Measurements from ENCODE around the gene CLK3.

DNA sequence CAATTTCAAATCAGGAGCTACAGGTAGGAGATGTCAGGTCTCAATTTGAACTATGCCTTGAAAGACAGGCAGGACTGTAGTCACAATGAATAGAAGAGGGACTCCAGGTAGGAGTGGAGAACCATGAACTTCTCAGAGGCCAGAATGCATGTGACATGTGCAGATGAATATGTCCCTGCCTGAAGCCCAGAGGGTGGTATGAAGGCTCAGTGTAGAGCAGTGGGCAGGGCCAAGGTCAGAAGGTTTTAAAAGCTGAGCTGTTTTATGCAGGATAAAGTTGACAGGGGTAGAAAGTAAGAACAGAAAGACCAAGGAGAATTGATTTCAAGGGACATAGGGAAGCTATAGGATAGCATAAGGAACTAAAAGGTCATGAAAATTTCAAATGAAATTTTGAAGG, 30.8 kb downstream of the CLK3 start:
- TF ChIP-seq, protein P1, sequence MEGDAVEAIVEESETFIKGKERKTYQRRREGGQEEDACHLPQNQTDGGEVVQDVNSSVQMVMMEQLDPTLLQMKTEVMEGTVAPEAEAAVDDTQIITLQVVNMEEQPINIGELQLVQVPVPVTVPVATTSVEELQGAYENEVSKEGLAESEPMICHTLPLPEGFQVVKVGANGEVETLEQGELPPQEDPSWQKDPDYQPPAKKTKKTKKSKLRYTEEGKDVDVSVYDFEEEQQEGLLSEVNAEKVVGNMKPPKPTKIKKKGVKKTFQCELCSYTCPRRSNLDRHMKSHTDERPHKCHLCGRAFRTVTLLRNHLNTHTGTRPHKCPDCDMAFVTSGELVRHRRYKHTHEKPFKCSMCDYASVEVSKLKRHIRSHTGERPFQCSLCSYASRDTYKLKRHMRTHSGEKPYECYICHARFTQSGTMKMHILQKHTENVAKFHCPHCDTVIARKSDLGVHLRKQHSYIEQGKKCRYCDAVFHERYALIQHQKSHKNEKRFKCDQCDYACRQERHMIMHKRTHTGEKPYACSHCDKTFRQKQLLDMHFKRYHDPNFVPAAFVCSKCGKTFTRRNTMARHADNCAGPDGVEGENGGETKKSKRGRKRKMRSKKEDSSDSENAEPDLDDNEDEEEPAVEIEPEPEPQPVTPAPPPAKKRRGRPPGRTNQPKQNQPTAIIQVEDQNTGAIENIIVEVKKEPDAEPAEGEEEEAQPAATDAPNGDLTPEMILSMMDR (IDR thresholded peaks at IDR 0.05; ENCODE audit: low read length) = no peak
- no peak for TF ChIP-seq EZH2 (optimal IDR thresholded peaks at IDR 0.05; ENCODE audit: low read depth, low read length)
